ENCODE data around the gene ATF7IP2. TPM values are rescaled to one million over a fixed set of nuclear protein-coding genes. Genes with fewer than 3 reads are reported as not detected.
"Not testable (repeated sequence)": the region's sequence is repeated elsewhere in the genome, so short reads cannot be mapped to it uniquely, and the experiment has no call there.

The ATF7IP2 gene
- total RNA-seq, 1 donor from 2014 or later: 7.1 TPM

GRCh38 chr16:10465821-10466220 lies 80.0 kb downstream of the ATF7IP2 start:
- ATAC-seq: no peak

GRCh38 chr16:10466313-10466712 lies 80.5 kb downstream of the ATF7IP2 start:
- no peak for ATAC-seq

GRCh38 chr16:10466861-10467260 lies 81.0 kb downstream of the ATF7IP2 start:
- no peak for ATAC-seq

DNA sequence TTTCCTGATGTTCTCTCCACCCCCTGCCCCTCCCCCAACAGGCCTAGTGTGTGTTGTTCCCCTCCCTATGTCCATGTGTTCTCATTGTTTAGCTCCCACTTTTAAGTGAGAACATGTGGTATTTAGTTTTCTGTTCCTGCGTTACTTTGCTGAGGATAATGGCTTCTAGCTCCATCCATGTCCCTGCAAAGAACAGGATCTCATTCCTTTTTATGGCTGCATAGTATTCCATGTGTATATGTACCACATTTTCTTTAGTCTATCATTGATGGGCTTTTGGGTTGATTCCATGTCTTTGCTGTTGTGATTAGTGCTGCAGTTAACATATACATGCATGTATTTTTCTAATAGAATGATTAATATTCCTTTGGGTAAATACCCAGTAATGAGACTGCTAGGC lies 90.8 kb downstream of the ATF7IP2 start:
- not testable (repeated sequence) for ATAC-seq

DNA sequence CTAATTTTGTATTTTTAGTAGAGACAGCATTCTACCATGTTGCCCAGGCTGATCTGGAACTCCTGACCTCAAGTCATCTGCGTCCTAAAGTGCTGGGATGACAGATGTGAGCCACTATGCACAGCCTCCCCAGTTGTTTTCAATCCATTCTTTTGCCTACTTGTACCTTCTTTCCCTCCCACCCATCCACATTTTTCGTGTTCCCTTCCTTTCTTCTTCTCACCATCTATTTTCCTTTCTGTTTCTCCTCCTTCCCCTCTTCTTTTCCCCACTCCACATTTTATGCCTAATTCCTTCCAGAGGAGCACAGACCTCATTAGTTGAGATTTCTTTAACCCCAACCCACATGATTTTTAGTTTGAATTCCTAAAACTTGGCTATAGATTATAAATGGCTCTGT lies 94.3 kb downstream of the ATF7IP2 start:
- ATAC-seq: no peak

- ATAC-seq: no peak
These were observed 99.3 kb downstream of the ATF7IP2 start for GRCh38 chr16:10485159-10485558.

DNA sequence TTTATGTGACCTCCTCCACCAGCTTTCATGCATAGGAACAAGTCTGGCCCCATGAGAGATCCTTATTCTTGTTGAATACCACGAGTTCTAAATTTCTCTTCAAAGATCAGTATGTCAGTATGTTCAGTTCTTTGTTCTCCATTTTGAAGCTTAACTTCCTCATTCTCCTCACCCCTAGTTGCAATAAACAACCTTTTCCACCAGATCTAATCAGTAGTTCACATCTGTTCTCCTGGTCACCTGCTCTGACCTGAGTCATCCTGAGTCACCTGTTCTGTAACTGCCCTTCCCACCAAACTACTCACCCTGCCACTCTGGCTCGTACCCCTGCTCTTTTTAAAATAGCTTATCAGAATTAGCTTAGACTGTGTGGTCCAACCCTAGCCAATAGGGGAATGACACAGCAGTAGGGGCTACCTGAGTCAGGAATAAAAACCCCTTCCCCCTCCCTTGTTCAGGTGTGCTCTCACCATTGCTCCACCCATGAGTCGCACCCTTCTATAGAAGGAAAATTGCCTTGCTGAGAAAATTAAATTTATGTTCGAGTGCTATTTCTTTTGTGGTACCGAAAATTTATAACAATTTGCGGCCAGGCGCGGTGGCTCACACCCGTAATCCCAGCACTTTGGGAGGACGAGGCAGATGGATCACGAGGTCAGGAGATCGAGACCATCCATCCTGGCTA lies 100.0 kb downstream of the ATF7IP2 start:
- ATAC-seq: no peak

GRCh38 chr16:10490141-10490540 lies 104.3 kb downstream of the ATF7IP2 start:
- ATAC-seq: no peak

GRCh38 chr16:10493276-10493675 lies 107.4 kb downstream of the ATF7IP2 start:
- no peak for ATAC-seq

DNA sequence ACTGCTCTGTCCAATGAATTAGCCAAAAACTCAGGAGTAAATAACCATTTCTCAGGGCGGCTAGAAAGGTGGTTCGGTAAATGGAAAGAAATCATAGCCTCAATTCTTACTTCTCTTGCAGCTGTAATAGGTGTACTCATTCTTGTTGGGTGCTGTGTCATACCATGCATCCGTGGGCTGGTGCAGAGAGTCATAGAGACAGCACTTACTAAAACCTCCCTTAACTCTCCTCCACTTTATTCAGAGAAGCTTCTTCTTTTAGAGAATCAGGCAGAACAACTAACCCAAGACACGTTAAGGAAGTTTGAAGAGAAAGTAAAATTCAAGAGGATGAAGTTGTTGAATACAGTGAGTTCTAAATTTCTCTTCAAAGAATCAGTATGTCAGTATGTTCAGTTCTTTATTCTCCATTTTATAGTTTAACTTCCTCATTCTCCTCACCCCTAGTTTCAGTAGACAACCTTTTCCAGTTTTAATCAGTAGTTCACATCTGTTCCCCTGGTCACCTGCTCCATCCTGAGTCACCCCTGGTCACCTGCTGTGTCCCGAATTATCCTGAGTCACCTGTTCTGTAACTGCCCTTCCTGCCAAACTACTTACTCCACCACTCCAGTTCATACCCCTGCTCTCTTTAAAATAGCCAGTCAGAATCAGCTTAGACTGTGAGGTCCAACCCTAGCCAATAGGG lies 108.6 kb downstream of the ATF7IP2 start:
- ATAC-seq: no peak

DNA sequence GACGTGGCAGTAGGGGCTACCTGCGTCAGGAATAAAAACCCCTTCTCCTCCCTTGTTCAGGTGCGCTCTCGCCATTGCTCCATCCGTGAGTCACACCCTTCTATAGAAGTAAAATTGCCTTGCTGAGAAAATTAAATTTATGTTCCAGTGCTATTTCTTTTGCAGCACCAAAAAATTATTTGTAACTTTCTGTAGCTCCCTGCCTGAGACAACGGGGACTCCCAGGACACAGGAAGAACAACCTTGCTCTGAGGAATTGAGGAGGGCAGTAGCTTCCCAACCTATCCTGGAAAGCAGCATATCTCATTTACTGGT lies 109.1 kb downstream of the ATF7IP2 start:
- ATAC-seq: no peak

DNA sequence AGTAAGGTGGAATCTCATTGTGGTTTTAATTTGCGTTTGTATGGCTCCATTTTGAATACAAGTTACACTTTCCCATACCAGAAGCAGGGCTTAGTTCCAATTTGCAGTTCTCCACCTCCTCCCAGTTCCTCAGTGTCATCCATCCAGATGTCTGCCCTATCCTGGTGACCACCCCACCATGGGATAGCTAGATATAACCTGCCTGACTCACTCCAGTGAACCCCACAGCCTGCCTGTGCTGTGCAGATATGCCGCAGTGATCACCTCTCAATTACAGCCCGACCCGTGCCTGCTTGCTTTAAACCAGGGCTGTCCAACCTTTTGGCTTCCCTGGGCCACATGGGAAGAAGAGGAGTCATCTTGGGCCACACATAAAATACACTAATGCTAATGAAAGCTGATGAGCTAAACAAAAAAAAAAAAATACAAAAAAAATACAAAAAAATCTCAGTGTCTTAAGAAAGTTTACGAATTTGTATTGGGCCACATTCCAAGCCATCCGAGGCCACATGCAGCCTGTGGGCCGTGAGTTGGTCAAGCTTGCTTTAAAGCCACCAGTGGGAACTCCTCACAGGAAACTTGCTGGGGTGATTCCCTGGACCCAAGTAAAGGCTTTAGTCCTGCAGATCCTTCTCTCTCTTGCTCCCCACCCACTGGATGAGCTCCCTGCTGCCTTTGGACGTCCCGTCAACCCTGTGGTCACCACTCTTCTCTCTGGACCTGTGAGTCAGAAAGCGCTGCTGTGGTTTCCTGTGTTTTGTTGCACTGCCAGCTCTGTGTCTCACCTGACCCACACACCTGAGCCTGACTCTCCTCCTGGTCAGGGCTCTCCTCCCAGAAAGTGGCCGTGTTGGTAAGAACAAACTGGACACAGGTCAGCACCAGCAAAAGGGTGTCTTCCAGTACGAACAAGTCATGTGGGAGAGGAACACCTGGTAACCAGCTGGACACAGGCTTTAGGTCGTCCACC lies 111.6 kb downstream of the ATF7IP2 start:
- ATAC-seq: peak; percentile 45

DNA sequence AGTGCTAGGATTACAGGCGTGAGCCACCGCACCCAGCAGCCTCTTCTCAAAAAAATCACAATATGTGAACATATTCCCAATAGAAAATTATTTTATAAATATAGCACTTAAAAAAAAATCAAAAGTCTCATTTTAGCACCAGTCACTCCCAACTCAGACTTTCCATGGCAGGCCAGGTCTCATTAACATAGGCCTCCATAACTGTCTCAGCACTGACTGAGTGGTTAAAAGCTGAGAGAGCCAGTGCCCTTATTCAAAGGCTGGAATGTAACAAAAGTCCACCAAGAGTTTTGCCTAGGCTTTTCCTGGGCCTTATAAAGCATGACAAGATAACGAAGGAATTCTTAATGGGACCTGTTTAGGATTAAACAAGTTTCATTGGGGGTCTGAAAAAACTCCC lies 114.7 kb downstream of the ATF7IP2 start:
- ATAC-seq: no peak

DNA sequence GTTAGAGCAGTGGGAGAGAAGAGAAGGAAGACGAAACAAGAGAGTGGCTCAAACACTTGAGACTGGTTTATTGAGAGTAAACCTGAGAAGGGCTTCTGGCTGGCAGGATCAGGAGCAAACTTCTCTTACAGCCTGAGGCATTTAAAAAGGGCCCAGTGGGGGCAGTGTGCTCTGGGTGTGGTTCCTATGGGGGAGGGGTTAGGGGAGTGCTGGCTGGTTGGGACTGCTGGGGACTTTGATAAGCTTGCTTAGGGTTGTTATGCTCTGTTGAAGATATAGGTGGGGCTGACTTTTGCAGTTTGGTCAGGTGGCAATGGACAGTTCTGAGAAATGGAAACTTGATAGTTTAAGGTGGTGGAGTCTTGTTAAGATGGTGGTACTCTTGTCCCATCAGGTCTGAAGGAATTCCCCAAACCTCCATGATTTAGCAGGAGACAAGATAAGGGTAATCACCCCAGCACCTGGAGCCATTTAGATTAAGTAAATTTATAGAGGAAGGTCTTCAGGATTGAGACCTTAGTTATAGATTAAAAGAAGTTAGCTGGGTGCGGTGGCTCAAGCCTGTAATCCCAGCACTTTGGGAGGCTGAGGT lies 115.3 kb downstream of the ATF7IP2 start:
- ATAC-seq: no peak

GRCh38 chr16:10502776-10503175 lies 116.9 kb downstream of the ATF7IP2 start:
- no peak for ATAC-seq

DNA sequence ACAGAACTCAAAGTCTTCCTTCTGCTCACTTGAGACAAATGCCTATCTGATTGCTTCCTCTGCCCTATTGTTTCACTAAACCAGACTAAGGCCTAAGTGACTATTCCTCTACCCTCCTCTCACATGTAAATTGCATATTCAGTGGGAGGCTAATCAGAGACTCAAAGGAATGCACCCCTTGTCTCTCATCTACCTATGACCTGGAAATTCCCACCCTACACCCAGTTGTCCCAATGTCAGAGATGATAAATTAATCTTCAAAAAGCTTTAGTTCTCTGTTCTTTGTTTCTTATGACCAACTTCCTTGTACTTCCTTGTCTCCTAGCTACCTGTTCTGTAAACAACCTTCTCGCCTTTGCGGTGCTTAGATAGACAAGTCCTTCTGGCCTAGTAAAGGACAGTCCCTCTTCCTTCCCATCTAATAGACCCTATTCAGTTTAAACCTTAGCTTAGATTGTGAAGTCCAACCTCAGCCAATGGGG lies 118.6 kb downstream of the ATF7IP2 start:
- peak; percentile 78 for ATAC-seq

DNA sequence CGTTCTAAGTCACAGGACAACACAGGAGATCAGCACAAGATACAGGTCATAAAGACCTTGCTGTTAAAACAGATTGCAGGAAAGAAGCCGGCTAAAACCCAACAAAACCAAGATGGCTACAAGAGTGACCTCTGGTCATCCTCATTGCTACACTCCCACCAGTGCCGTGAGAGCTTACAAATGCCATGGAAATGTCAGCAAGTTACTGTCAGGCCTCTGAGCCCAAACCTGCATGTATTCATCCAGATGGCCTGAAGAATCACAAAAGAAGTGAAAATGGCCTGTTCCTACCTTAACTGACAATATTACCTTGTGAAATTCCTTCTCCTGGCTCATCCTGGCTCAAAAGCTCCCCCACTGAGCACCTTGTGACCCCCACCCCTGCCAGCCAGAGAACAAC lies 119.4 kb downstream of the ATF7IP2 start:
- not testable (repeated sequence) for ATAC-seq

DNA sequence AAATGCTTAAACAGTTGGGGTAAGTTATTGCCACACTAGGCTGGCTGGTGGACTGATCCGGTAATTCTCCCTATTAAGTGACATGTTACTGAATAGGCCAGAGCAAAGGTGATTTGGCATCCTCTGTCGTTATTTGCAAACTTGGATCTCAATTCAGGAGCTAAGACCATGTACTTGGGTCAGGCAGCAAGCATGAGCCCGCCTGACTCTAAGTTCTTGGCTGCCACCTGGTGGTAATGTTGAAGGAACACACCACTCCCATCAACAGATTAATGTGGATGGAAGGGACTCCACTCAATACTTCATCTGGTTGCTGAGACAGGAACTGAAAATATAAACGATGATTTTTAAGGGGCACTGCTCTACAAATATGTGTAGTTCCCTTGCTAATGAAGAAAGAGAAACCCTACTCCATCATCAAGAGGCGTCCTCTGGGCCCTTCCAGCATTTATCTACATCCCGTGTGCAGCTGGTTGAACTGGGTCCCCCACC lies 123.7 kb downstream of the ATF7IP2 start:
- peak; percentile 86 for ATAC-seq

GRCh38 chr16:10510279-10510678 lies 124.4 kb downstream of the ATF7IP2 start:
- no peak for ATAC-seq

- ATAC-seq: peak; percentile 8
These were observed 126.0 kb downstream of the ATF7IP2 start for GRCh38 chr16:10511829-10512228.

- ATAC-seq: peak; percentile 19
These were observed 128.7 kb downstream of the ATF7IP2 start for GRCh38 chr16:10514369-10515055.

- no peak for ATAC-seq
These were observed 132.0 kb downstream of the ATF7IP2 start for GRCh38 chr16:10517868-10518267.

Measured in esophagus mucosa (tissue), 1 donor.